KOPT-K1 (cell line): ENCODE data around the gene TEX13C.
"Not testable (repeated sequence)": the region's sequence is repeated elsewhere in the genome, so short reads cannot be mapped to it uniquely, and the experiment has no call there.

Source experiments
- H3K27ac ChIP-seq: fragments of 200-600 bp; sonication (generic); 2 replicates; pipeline ENCODE4 v1.5.1; 2016; ENCODE audit warnings: antibody characterized with exemption, mild to moderate bottlenecking, low read depth, low read length; ENCODE audit not compliant: poor library complexity, severe bottlenecking
- H3K36me3 ChIP-seq: fragments of 200-600 bp; sonication (generic); 2 replicates; pipeline ENCODE4 v1.5.1; 2017; ENCODE audit warnings: antibody characterized with exemption, mild to moderate bottlenecking, low read length, moderate library complexity; ENCODE audit not compliant: insufficient read depth
- H3K9me3 ChIP-seq: fragments of 200-600 bp; sonication (generic); 2 replicates; pipeline ENCODE4 v1.5.1; 2017; ENCODE audit warnings: antibody characterized with exemption, low read length, mild to moderate bottlenecking; ENCODE audit not compliant: insufficient read depth, poor library complexity, severe bottlenecking

The TEX13C gene

GRCh38 chrX:125319646-125320521, at the start of gene TEX13C:
TSS of gene TEX13C (plus strand) at chrX:125319871. CDS start at chrX:125320120, 249 bp downstream.
- no peaks in the 10 kb centered on the region for H3K36me3 ChIP-seq
- no peaks in the 10 kb centered on the region for H3K9me3 ChIP-seq
- H3K27ac ChIP-seq, result no peak within 1 kb of the TSS

GRCh38 chrX:125287282-125287681, 32.4 kb upstream of the TEX13C start:
- Histone ChIP-seq H3K27ac (no peak overlapping the region), H3K9me3 (no peaks in the 10 kb centered on the region), H3K36me3 (no peaks in the 10 kb centered on the region)

- no peak overlapping the region for H3K27ac ChIP-seq
- H3K36me3 ChIP-seq, result no peaks in the 10 kb centered on the region
- H3K9me3 ChIP-seq, result no peaks in the 10 kb centered on the region
Observed at GRCh38 chrX:125288343-125288742, 31.3 kb upstream of the TEX13C start.

GRCh38 chrX:125289209-125289608, 30.5 kb upstream of the TEX13C start:
- no peaks in the 10 kb centered on the region for H3K9me3 ChIP-seq
- H3K27ac ChIP-seq, result no peak overlapping the region
- H3K36me3 ChIP-seq, result no peaks in the 10 kb centered on the region

GRCh38 chrX:125289920-125290319, 29.8 kb upstream of the TEX13C start:
- no peaks in the 10 kb centered on the region for H3K9me3 ChIP-seq
- no peaks in the 10 kb centered on the region for H3K36me3 ChIP-seq
- no peak overlapping the region for H3K27ac ChIP-seq

- Histone ChIP-seq H3K27ac (no peak overlapping the region), H3K9me3 (no peaks in the 10 kb centered on the region), H3K36me3 (no peaks in the 10 kb centered on the region)
Observed at GRCh38 chrX:125291124-125291523, 28.5 kb upstream of the TEX13C start.

- H3K36me3 ChIP-seq, result no peaks in the 10 kb centered on the region
- no peaks in the 10 kb centered on the region for H3K9me3 ChIP-seq
- no peak overlapping the region for H3K27ac ChIP-seq
Observed at GRCh38 chrX:125293850-125294780, 25.6 kb upstream of the TEX13C start.

GRCh38 chrX:125295337-125295736, 24.3 kb upstream of the TEX13C start:
- H3K9me3 ChIP-seq, result no peaks in the 10 kb centered on the region
- H3K36me3 ChIP-seq, result no peaks in the 10 kb centered on the region
- no peak overlapping the region for H3K27ac ChIP-seq

- no peaks in the 10 kb centered on the region for H3K36me3 ChIP-seq
- H3K9me3 ChIP-seq, result no peaks in the 10 kb centered on the region
- H3K27ac ChIP-seq, result no peak overlapping the region
Observed at GRCh38 chrX:125298871-125299270, 20.8 kb upstream of the TEX13C start.

GRCh38 chrX:125306335-125306866, 13.3 kb upstream of the TEX13C start:
- H3K27ac ChIP-seq, result no peak overlapping the region
- H3K9me3 ChIP-seq, result no peaks in the 10 kb centered on the region
- no peaks in the 10 kb centered on the region for H3K36me3 ChIP-seq

GRCh38 chrX:125308653-125309052, 11.0 kb upstream of the TEX13C start:
- Histone ChIP-seq H3K9me3 (no peaks in the 10 kb centered on the region), H3K36me3 (no peaks in the 10 kb centered on the region), H3K27ac (no peak overlapping the region)

- not testable (repeated sequence) for H3K9me3 ChIP-seq, H3K27ac ChIP-seq, H3K36me3 ChIP-seq
Observed at GRCh38 chrX:125319166-125319565, 505 bp upstream of the TEX13C start.

- no peaks in the 10 kb centered on the region for H3K9me3 ChIP-seq
- no peaks in the 10 kb centered on the region for H3K36me3 ChIP-seq
- no peak overlapping the region for H3K27ac ChIP-seq
Observed at GRCh38 chrX:125322431-125322830, 2.8 kb downstream of the TEX13C start.

- H3K9me3 ChIP-seq, result no peaks in the 10 kb centered on the region
- no peak overlapping the region for H3K27ac ChIP-seq
- no peaks in the 10 kb centered on the region for H3K36me3 ChIP-seq
Observed at GRCh38 chrX:125326599-125326998, 6.9 kb downstream of the TEX13C start.

- no peaks in the 10 kb centered on the region for H3K36me3 ChIP-seq
- H3K9me3 ChIP-seq, result no peaks in the 10 kb centered on the region
- H3K27ac ChIP-seq, result no peak overlapping the region
Observed at GRCh38 chrX:125327891-125328290, 8.2 kb downstream of the TEX13C start.
